Non-pigmented ciliary epithelial cell (primary cell): ENCODE results near the gene POU2AF1.

ENCODE experiments used
- DNase-seq: peaks from one replicate; pipeline ENCODE4 v3.0.0-alpha.2; 2010; ENCODE audit warnings: low read depth

Gene POU2AF1

DNA sequence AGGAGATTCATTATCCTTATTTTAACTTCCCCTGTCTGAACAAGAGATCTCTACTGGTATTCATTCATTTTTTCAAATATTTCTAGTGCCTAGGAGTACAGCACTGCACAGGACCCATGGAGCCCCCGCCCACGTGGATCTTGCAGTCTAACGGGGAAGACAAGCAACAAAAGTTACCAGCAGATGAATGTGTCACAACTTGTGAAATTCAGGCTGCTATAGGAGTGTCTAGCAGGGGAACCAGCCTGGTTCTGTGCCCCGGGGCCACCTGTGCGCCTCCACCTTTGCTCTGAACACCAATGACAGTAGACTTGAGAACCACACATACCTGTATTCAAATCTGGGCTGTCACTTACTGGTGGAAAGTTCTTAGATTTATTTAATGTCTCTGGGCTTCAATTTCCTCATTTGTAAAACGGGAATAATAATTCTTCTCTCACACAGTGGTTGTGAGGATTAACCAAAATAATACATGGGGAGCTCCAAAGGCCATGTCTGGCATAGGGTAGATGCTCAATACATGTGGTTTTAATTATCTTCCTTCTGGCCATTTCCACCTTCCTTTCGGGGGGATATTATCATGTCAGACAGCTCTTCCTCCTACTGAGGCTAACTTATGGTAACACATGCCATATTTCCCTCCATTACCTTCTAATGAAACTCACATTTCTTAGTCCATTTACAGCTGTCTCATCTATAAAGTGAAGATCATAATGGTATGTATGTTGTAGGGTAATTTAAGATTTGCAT, 17.8 kb downstream of the POU2AF1 start:
- DNase-seq, result no peak

DNA sequence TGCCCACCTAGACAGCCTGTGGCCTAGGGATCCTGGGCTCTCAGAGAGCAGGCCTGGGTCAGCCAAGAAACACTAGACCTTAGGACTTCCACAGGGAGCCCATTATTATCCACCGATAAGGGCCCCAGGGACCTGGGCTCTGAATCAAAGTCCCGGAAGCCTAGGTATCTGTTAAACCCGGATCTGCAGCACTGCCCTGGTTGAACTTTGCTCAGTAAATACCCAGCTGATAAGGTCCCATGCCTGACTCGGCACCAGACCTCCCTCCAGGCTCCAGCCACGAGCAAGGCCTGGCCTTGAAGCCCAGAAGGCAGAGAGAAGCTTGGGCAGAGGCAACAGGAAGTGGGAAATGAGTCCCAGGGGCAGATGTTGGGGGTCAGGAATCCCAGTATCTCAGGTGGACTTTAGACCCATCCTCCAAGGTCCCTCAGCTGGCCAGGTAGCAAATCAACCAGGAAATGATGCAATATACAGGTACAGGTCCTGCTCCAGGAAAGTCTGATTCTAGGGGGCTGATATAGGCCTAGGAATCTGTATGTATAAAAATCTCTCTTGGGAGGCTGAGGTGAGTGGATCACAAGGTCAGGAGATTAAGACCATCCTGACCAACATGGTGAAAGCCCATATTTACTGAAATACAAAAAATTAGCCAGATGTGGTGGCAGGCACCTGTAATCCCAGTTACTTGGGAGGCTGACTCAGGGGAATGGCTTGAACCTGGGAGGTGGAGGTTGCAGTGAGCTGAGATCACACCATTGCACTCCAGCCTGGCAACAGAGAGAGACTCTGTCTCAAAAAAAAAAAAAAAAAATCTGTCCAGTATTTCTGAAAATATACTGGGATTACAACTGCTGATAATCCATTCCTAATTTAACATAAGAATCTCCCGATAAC, 18.7 kb downstream of the POU2AF1 start:
- DNase-seq, result no peak

DNA sequence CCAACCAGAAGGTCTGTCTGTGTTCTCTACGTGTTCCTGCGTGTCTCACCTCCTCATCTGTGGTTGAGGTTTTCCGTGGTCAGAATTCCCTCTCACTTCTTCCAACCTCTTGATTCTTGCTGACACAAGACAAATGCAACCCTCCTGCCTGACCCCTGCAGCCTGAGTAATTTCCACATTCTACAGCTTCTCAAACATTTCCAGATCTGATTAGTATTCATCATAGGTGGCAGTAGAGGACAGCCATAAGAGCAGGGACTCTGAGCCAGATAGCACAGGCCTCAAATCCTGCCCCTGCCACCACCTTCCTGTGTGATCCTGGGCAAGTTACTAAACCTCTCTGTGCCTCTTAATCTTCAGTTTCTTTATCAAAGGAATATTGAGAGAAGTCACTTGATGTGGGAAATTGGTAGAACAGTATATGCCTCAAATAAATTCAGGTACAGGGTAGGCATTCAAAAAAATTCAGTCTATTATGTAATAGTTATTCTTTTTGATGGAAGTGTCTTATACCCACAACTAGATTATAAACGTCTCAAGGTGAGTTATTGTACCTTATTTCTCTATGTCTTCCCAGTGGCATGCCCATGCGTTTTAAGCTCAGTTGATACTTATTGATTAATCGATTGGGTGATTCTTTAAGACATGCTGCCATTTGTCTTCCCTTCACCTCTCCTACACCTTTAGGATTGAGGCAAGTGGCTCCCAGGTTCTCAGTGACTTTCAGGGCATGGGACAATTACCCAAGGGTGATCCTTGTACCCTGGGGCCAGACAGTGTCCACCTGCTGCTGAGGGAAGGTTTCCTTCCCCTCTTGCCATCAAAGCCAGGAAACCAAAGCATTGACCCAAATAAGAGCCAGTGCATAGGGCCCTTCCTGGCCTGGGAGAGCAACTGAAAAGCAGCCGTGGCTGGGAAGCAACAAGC, 19.6 kb downstream of the POU2AF1 start:
- no peak for DNase-seq

DNA sequence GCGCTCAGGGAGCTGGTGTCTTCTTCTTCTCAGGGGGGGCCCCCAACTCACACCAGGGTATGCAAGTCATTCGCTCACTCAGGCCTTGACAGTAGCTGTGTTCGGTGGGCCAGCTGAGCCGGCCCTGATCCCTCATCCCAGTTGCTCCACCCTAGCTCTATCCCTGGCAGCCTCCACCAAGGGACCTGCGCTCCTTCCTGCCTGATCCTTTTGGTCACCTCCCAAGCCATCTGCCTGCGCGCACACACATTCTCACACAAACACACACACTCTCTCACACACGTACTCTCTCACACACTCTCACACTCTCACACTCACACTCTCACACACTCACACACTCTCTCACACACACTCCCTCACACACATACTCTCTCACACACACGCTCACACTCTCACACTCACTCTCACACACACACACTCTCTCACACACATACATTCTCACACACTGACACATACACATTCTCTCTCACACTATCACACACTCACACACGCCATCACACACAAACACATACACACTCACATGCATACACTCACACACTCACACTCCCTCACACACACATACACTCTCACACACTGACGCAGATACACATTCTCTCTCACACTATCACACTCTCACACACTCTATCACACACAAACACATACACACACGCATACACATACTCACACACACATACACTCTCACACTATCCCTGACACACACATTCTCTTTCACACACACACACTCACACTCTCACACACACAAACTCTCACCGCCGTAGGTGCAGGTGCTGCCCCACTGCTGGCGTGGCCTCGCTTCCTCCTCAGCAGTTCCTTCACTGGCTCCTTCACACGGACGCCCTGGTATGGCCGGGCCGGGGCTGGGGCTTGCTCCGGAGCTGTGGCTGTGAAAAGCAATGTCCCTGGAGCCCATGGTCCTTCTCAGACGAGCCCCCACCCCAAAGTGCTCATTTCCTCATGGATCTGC, 20.8 kb downstream of the POU2AF1 start:
- DNase-seq, result no peak

DNA sequence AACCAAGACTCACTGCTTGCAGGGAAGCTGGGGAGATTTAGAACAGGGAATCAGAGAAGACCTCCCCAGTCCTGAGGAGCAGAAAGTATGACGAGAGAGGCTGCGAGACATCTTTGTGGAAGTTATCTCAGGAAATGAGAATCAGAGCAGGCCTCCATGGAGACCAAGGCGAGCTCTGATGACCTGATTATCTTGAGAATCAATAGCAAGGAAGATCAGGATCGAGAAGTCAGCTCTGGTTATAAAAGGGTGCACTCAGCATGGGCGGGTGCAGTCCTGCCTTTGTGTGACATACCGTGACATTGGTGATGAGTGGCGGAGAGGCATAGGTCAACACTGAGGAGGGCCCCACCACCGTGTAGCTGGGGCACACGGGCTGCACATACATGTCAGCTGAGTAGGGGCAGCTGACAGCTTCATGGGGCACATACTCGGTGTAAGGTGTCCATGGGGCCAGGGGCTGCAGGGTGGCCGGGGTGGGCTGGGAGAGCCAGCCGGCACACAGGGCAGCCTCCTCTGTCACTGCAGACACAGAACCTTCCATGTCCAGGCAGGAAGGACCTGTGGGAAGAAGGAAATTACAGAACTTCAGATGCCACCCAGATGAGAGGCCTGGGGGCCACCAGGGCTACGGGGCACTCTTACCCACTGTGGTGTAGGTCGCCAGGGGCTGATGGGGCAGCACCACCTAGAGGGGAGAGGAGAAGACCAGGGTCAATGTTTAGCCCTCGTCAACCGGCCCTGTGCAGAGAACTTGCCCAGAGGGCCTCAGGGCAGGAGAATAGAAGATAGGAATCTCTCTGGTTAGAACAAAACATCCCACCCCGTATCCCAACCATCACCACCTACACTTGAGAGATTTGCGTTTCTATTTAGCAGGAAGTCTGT, 21.7 kb downstream of the POU2AF1 start:
- no peak for DNase-seq

DNA sequence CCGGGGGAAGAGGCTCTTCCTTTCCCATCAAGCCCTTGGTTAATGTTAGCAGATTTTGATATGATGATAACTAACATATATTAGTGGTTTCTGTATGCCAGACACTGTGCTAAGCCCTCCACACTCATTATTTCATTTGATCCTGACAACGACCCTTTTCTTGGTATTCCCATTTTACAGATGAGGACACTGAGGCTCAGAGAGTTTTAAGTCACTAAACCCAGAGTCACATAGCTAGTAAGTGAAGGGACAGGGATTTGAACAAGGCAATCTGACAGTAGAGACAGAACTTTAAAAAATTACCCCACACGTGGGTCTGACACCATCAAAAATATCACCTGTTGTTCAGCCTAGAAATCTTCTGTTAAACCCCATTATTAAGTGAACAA, 22.4 kb downstream of the POU2AF1 start:
- DNase-seq, result no peak

DNA sequence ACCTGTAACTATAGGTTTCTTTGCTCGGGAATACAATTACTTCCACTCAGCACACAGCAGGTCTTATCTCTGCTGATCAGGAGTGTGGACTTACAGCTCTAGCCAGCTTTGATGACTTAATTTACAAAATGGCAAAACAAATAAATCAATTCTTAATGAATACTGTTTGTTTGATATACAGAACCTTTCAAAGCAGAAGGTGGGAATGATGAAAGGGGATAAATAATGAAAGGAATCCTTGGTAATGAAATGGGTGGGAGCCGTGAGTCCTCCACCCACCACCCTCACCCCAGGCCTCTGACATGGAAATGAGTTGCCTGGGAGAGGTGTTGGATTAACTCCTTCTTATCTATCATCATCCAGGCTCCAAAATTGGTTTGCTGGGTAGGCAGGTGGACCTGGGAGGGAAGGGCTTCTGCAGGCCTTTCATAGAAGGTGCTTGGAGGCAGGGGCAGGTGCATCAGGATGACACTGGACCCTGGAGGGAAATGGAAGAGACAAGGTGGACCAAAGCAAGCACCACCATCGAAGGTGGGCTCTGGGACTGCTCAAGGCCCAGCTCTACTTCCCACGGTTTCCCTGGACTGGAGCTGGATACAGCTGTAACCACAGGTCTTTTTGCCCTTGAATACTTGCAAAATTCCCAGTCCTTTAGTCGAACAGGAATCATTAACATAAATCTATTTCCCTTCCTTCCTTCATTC, 23.0 kb downstream of the POU2AF1 start:
- DNase-seq, result no peak

DNA sequence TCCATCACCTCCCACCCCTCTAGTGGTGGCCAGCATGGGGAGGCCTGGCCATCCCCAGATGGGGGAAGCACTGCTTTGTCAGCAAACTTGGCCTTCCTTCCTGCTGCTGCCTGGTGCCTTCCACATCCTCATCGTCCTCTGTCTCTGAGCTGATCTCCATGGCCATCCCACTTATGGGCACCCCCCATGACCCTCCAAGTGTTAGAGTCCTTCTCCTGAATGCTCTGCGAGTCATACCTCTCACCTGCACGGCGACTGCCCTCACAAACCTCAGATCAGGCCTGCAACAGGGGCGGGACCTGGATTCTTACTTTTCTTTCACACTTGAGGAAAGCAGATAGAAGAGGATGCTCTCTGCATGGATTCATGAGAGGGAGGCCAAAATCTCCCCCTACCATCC, 24.0 kb downstream of the POU2AF1 start:
- DNase-seq, result no peak

DNA sequence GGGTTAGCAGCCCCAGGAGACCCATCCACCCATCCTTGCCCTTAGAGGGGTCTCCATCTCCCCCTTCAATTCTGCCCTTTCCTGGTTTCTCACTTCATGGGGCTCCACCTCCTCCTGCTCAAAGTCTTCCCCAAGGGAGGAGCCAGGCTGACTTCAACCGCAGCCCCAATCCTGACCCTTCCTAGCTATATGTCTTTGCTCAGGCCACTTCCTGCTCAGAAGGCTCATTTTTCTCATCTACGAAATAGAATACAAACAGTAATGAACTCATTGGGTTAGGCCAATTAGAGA, 24.5 kb downstream of the POU2AF1 start:
- no peak for DNase-seq

DNA sequence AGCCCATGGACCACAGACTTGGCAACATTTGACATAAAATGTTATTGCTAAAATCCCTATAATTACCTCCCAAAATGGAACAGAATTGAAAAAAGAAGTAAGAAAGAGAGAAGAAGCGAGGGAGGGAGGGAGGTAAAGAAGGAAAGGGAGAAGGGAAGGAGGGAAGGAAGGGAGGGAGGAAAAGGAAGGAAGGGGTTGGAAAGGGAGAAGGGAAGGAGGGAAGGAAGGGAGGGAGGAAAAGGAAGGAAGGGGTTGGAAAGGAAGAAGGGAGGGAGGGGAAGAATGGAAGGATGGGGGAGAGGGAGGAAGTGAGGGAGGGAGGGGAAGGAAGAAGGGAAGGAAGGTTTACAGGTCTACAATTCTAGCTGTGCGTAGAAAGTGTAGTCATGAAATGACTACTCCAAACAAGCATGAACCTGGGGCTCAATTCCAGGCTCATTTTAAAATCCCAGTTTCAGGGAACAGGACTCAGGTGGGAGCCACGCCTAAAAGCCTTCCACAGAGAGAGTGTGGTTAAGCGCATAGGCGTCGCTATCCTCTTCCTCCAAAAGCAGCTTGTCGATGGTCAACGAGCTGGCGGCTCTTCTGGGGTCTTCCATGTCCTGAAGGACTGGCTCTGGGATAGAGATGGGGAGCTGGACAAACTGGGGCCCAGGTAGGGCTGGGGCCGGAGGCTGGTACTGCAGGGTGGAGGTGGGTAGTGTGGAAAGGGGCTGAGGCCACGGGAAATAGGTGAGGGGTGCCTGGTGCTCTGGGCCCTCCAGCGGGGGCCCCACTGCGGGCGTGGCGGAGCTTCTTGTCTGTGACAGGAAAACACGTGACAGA, 25.1 kb downstream of the POU2AF1 start:
- DNase-seq, result no peak

DNA sequence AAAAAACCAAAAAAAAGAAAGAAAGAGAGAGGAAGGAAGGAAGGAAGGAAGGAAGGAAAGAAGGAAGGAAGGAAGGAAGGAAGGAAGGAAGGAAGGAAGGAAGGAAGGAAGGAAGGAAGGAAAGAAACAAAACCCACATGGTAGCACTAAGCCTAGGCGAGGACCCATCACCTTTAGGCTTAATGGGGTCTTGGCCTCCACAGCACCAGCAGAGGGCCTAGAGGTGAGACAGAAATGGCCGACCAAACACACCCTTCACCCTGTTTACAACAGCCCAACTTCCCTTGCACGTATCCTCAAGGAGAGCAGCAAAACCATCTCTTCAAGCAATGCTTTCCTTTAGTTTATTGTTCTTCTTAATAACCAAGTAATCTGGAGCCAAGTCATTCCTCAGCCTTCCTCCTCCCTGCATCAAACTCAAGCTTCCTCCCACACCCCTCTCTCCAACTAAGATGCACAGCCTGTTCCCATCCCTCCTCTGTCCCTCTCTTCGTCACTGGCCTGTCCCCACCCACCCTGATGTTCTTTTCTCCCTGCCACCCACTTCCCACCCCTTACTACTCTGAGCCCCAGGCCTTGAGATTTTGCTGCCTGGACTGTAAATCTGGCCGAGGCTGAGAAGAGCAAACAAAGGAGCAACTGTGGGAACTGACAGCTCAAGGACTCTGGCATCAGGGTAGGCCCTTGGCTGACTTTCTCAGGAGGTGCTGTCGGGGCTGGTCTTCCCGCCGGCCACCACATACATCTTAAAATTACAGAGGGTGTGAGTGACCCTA, 26.0 kb downstream of the POU2AF1 start:
- DNase-seq, result no peak

DNA sequence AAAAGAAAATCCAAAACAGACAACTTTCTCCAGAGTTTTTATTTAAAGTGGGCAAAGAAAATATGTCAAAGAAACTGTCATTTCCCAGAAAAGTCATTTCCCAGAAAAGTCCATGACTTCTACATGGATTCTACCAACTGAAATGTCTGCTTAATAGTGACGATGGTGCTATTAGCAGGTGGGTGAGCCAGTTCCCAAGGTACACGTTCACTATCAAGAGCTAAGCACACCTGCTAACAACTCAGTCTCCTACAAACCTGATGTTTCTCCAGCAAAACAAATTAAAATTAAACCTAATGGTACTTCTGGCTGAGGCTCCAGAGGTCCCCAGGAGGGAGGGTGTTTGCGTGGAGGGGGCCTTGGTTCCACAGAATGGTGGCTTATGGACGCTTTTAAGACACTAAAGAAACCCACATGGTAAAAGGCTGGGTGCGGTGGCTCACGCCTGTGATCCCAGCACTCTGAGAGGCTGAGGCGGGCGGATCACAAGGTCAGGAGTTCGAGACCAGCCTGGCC, 26.8 kb downstream of the POU2AF1 start:
- no peak for DNase-seq

DNA sequence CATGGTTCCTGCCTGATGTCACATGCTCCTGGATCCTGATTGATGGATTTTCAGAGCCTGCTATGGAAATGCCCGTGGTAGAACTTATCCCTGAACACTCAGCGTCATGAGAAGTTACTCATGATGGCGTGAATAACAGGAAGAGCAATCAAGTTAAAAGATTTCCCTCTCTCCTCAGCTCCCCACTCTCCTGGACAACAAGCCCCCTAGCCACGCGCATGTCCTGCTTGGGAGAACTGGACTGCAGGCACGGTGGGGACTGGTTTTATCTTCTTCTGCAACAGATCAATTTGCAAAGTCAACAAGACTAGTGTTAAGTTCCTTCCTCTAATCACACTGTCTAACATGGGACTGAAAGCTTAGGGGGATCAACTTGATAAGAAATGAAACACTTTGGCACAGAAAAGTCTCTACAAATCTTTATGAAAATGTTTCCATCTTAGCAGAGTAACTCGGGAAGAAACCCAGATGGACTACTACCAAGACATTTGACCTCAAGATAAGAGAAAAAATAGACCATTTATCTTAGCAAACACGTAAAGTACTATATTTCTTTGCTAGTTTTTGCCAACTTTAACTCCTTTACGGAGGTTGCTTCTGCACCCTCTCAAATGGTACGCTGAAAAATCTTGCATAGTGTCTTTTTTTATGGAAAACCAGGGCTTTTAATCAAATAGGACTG, 27.6 kb downstream of the POU2AF1 start:
- no peak for DNase-seq

DNA sequence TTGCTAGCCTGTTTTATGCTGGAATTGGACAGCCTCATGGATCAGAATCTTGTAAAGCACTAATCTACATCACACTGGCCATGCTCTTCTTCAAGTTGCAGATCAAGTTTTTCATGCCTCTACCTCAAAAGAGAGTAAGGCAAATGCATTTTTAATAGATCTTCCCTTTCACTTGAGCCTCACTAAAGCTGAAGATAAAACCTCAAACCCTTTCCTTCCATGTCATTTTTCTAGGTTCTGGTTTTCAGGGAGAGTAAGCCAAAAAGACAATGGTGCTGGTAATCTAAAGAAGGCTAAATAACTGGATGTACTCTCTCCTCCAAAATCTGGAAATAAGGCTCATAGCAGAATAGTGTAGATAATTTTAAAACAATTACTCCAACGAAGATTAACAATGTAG, 28.3 kb downstream of the POU2AF1 start:
- DNase-seq, result no peak

DNA sequence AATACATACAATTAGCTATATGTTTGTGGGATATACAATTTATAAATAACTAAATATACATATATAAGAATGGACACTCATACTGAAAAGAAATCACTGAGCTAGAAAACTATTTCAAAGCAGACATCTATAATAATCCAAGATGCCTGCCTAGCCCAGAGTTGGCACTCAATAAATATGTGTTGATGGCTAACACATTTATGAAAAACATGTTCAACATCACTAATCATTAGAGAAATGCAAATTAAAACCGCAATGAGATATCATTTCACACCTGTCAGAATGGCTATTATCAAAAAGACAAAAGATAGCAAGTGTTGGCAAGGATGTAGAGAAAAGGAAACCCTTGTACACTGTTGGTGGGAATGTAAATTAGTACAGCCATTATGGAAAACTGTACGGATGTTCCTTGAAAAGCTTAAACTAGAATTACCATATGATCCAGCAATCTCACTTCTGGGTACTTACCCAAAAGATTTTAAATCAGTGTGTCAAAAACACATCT, 29.8 kb downstream of the POU2AF1 start:
- DNase-seq, result no peak

DNA sequence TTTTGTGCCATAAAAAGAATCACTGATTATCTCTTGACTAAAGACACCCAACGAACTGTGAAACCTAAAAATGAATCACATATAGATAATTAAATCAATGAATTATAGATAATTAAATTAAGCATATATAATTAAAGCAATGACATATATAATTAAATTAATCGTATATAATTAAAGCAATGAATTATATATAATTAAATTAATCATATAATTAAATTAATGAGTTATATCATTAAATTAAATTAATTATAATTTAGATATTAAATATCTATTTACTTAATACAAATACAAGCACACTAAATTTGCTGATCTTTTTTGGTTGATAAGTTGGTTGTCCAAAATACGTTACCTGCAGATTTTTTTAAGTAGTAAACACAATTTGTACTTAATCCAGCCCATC, 30.9 kb downstream of the POU2AF1 start:
- DNase-seq, result no peak

DNA sequence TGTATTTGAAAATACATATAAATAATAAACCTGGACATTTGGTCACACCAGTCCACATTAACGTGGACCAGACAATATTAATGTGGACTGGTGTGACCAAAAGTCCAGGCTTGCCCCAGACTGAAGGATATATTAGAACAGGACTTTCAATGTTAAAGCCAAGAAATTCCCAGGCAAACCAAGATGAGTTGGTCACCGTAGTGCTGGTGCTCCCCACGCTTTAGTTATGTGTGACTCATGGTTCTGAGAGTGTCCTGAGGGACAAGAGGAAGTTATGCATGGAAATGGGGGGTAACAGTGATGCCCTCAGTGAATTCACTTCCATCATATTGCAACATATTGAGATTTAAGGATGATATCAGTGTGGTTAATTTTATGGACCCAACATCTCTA, 31.4 kb downstream of the POU2AF1 start:
- DNase-seq, result no peak
